Skeletal muscle tissue (tissue), 4 donors: ENCODE results near the gene TEX264. TPM values are rescaled to one million over a fixed set of nuclear protein-coding genes. Genes with fewer than 3 reads are reported as not detected.

Experiments used
- H3K27ac ChIP-seq: one replicate; pipeline ENCODE4 v1.7.0; 2013; ENCODE audit warnings: mild to moderate bottlenecking, low read depth, low read length, inconsistent platforms
- H3K27me3 ChIP-seq, 3 donors: one replicate each; pipeline ENCODE4 v1.7.0; 2013; ENCODE audit warnings: low read length in 3 of 3; ENCODE audit not compliant: control insufficient read depth in 3 of 3, insufficient read depth in 3 of 3
- H3K36me3 ChIP-seq, 3 donors: one replicate each; pipeline ENCODE4 v1.7.0; 2013; ENCODE audit warnings: low read length in 3 of 3; ENCODE audit not compliant: control insufficient read depth in 3 of 3, insufficient read depth in 3 of 3
- H3K4me1 ChIP-seq, 3 donors: one replicate each; pipeline ENCODE4 v1.7.0; 2013; ENCODE audit warnings: low read length in 3 of 3, mild to moderate bottlenecking in 3 of 3; ENCODE audit not compliant: control insufficient read depth in 3 of 3, insufficient read depth in 3 of 3
- H3K4me3 ChIP-seq, 3 donors: one replicate each; pipeline ENCODE4 v1.7.0; 2013; ENCODE audit warnings: low read length in 3 of 3
- H3K9ac ChIP-seq, 3 donors: one replicate each; pipeline ENCODE4 v1.7.0; 2013; ENCODE audit warnings: low read length in 3 of 3, mild to moderate bottlenecking in 3 of 3, moderate library complexity in 2 of 3, low read depth in 1 of 3
- H3K9me3 ChIP-seq, 3 donors: one replicate each; pipeline ENCODE4 v1.7.0; 2013; ENCODE audit warnings: low read length in 3 of 3; ENCODE audit not compliant: control insufficient read depth in 3 of 3
- total RNA-seq: library from RNA; depleted of rRNA; stranded (reverse); fragments of >200 nt; gene quantifications from one replicate; pipeline ENCODE4 v1.2.3, GENCODE V29; 2014
- donor health status: Osteomylitis.

Gene TEX264
- total RNA-seq, 1 donor from 2014 or later, result 22.4 TPM

- Histone ChIP-seq H3K4me1 (peaks cover 0 to 3% (median 3%) of the 10 kb centered on the region in 3 donors), H3K27me3 (no peaks in the 10 kb centered on the region), H3K36me3 (peaks cover 35 to 40% (median 40%) of the 10 kb centered on the region in 3 donors), H3K27ac (no peak overlapping the region), H3K9me3 (no peaks in the 10 kb centered on the region), H3K9ac (no peak overlapping the region), H3K4me3 (no peak overlapping the region)
Measured at GRCh38 chr3:51704511-51704950, 33.5 kb downstream of the TEX264 start.

- Histone ChIP-seq H3K4me1 (peaks cover 0 to 3% (median 3%) of the 10 kb centered on the region in 3 donors), H3K36me3 (peaks cover 26 to 32% (median 31%) of the 10 kb centered on the region in 3 donors), H3K9me3 (no peaks in the 10 kb centered on the region), H3K27me3 (no peaks in the 10 kb centered on the region), H3K27ac (no peak overlapping the region), H3K4me3 (no peak overlapping the region), H3K9ac (no peak overlapping the region)
Measured at GRCh38 chr3:51705276-51706020, 34.4 kb downstream of the TEX264 start.

- H3K4me3 ChIP-seq, result no peak overlapping the region
- peaks cover 23 to 31% (median 25%) of the 10 kb centered on the region in 3 donors for H3K36me3 ChIP-seq
- no peak overlapping the region for H3K27ac ChIP-seq
- no peaks in the 10 kb centered on the region for H3K9me3 ChIP-seq
- H3K9ac ChIP-seq, result no peak overlapping the region
- no peaks in the 10 kb centered on the region for H3K27me3 ChIP-seq
- peaks cover 0 to 3% (median 3%) of the 10 kb centered on the region in 3 donors for H3K4me1 ChIP-seq
Measured at GRCh38 chr3:51706021-51706485, 35.0 kb downstream of the TEX264 start.

GRCh38 chr3:51706788-51707731, 36.0 kb downstream of the TEX264 start, which contains the start of gene GRM2:
GRM2 (plus strand) TSS chr3:51707068; CDS start chr3:51708984, 1,916 bp downstream.
- Histone ChIP-seq H3K9me3 (no peaks in the 10 kb centered on the region), H3K4me3 (no peak within 1 kb of the TSS), H3K9ac (no peak within 1 kb of the TSS)

GRCh38 chr3:51708216-51708845, 37.3 kb downstream of the TEX264 start:
- Histone ChIP-seq H3K27ac (no peak overlapping the region), H3K4me3 (no peak overlapping the region), H3K27me3 (no peaks in the 10 kb centered on the region), H3K4me1 (peaks cover 0 to 3% (median 3%) of the 10 kb centered on the region in 3 donors), H3K36me3 (peaks cover 15 to 18% (median 17%) of the 10 kb centered on the region in 3 donors), H3K9ac (no peak overlapping the region), H3K9me3 (no peaks in the 10 kb centered on the region)

More at GRCh38 chr3:51706788-51707731, 36.0 kb downstream of the TEX264 start, which contains the start of gene GRM2:
- Histone ChIP-seq H3K27me3 (no peaks in the 10 kb centered on the region), H3K27ac (no peak within 1 kb of the TSS), H3K4me1 (peaks cover 0 to 3% (median 3%) of the 10 kb centered on the region in 3 donors), H3K36me3 (peaks cover 21 to 26% (median 22%) of the 10 kb centered on the region in 3 donors)

- Histone ChIP-seq H3K9ac (no peak overlapping the region), H3K4me1 (peaks cover 0 to 3% (median 3%) of the 10 kb centered on the region in 3 donors), H3K27ac (no peak overlapping the region), H3K36me3 (peaks cover 13 to 17% (median 14%) of the 10 kb centered on the region in 3 donors), H3K4me3 (no peak overlapping the region), H3K27me3 (no peaks in the 10 kb centered on the region), H3K9me3 (no peaks in the 10 kb centered on the region)
Measured at GRCh38 chr3:51709004-51709420, 38.0 kb downstream of the TEX264 start.

- Histone ChIP-seq H3K36me3 (peaks cover 8 to 12% (median 8%) of the 10 kb centered on the region in 3 donors), H3K9me3 (no peaks in the 10 kb centered on the region), H3K4me3 (no peak overlapping the region), H3K27ac (no peak overlapping the region), H3K4me1 (peaks cover 0 to 3% (median 3%) of the 10 kb centered on the region in 3 donors), H3K9ac (no peak overlapping the region), H3K27me3 (no peaks in the 10 kb centered on the region)
Measured at GRCh38 chr3:51709675-51710074, 38.6 kb downstream of the TEX264 start.

- Histone ChIP-seq H3K27ac (no peak overlapping the region), H3K27me3 (no peaks in the 10 kb centered on the region), H3K4me3 (no peak overlapping the region), H3K36me3 (peaks cover 0 to 3% (median 1%) of the 10 kb centered on the region in 3 donors), H3K9ac (no peak overlapping the region), H3K9me3 (no peaks in the 10 kb centered on the region), H3K4me1 (peaks cover 0 to 3% (median 3%) of the 10 kb centered on the region in 3 donors)
Measured at GRCh38 chr3:51710631-51711351, 39.7 kb downstream of the TEX264 start.
